Activated naive CD8-positive, alpha-beta T cell treated with anti-CD3 and anti-CD28 coated beads, Interleukin-2, amount 10 ng/mL, durations not matched to agents 7 days and 5 days (primary cell): Measurements from ENCODE around the gene TRIM26. TPM values are rescaled to one million over a fixed set of nuclear protein-coding genes. Genes with fewer than 3 reads are reported as not detected.

Source experiments
- ATAC-seq: fragments of 150-1000 bp; cut with Tn5 transposase; one replicate; pipeline ENCODE4 v1.10.0; 2021; ENCODE audit warnings: low read depth, moderate library complexity
- POLR2A ChIA-PET: fragments of 350-600 bp; sonication (Branson Sonifier 250); formaldehyde crosslinking; loops from one replicate; lab custom pipeline; 2021; ENCODE audit warnings: antibody characterized with exemption; lab: Charles Lee
- DNase-seq: peaks from one replicate; pipeline ENCODE4 v3.0.0; 2021
- H3K27ac Mint-ChIP-seq: one replicate; pipeline ENCODE4 v1.8.0; 2022; ENCODE audit warnings: mild to moderate bottlenecking, mixed read lengths
- H3K27me3 Mint-ChIP-seq: one replicate; pipeline ENCODE4 v1.8.0; 2022; ENCODE audit warnings: mild to moderate bottlenecking, moderate library complexity, mixed read lengths
- H3K36me3 Mint-ChIP-seq: one replicate; pipeline ENCODE4 v1.8.0; 2021; ENCODE audit warnings: mild to moderate bottlenecking, mixed read lengths
- H3K4me1 Mint-ChIP-seq: one replicate; pipeline ENCODE4 v1.8.0; 2021; ENCODE audit warnings: mixed read lengths
- H3K4me3 Mint-ChIP-seq: one replicate; pipeline ENCODE4 v1.8.0; 2022; ENCODE audit warnings: mild to moderate bottlenecking, moderate library complexity, mixed read lengths
- H3K9me3 Mint-ChIP-seq: one replicate; pipeline ENCODE4 v1.8.0; 2021; ENCODE audit warnings: mixed read lengths
- total RNA-seq, 2 experiments: library from RNA; stranded (reverse); gene quantifications; one replicate each; pipeline ENCODE4 v1.2.3, GENCODE V29; 2021

Gene TRIM26
- total RNA-seq, 2 experiments from 2014 or later, result 75.5 to 79.3 TPM

GRCh38 chr6:30160785-30161531, 52.2 kb downstream of the TRIM26 start, which contains the start of gene TRIM10:
TSS of gene TRIM10 (minus strand) at chr6:30161211. CDS start at chr6:30160858, 353 bp downstream.
- POLR2A ChIA-PET, result no interaction called here
- Mint-ChIP-seq H3K27ac (no peak within 1 kb of the TSS), H3K4me3 (no peak within 1 kb of the TSS), H3K4me1 (peaks cover 16% of the 10 kb centered on the region), H3K27me3 (peaks cover 4% of the 10 kb centered on the region), H3K9me3 (no peaks in the 10 kb centered on the region), H3K36me3 (no peaks in the 10 kb centered on the region)
- DNase-seq, result no peak
- ATAC-seq, result no peak

GRCh38 chr6:30160008-30160784, 53.0 kb downstream of the TRIM26 start:
- POLR2A ChIA-PET, result no interaction called here
- Mint-ChIP-seq H3K4me3 (no peak overlapping the region), H3K27ac (no peak overlapping the region), H3K4me1 (peaks cover 16% of the 10 kb centered on the region), H3K27me3 (peaks cover 5% of the 10 kb centered on the region), H3K36me3 (no peaks in the 10 kb centered on the region), H3K9me3 (no peaks in the 10 kb centered on the region)
- DNase-seq, result no peak
- no peak for ATAC-seq

- ATAC-seq, result no peak
- no peaks in the 10 kb centered on the region for H3K36me3 Mint-ChIP-seq
- POLR2A ChIA-PET, result no interaction called here
- H3K27me3 Mint-ChIP-seq, result peaks cover 10% of the 10 kb centered on the region
- no peak for DNase-seq
- H3K9me3 Mint-ChIP-seq, result no peaks in the 10 kb centered on the region
- H3K27ac Mint-ChIP-seq, result no peak overlapping the region
- H3K4me3 Mint-ChIP-seq, result no peak overlapping the region
- H3K4me1 Mint-ChIP-seq, result peaks cover 16% of the 10 kb centered on the region
Observed at GRCh38 chr6:30158475-30159040, 54.6 kb downstream of the TRIM26 start.

- no peak overlapping the region for H3K27ac Mint-ChIP-seq
- no peak overlapping the region for H3K4me3 Mint-ChIP-seq
- POLR2A ChIA-PET, result no interaction called here
- no peaks in the 10 kb centered on the region for H3K36me3 Mint-ChIP-seq
- peaks cover 13% of the 10 kb centered on the region for H3K27me3 Mint-ChIP-seq
- ATAC-seq, result no peak
- peaks cover 13% of the 10 kb centered on the region for H3K4me1 Mint-ChIP-seq
- no peaks in the 10 kb centered on the region for H3K9me3 Mint-ChIP-seq
- DNase-seq, result no peak
Observed at GRCh38 chr6:30157999-30158398, 55.2 kb downstream of the TRIM26 start.

- H3K9me3 Mint-ChIP-seq, result no peaks in the 10 kb centered on the region
- H3K27ac Mint-ChIP-seq, result no peak overlapping the region
- DNase-seq (no peak), ATAC-seq (no peak)
- peaks cover 16% of the 10 kb centered on the region for H3K27me3 Mint-ChIP-seq
- no peaks in the 10 kb centered on the region for H3K36me3 Mint-ChIP-seq
- POLR2A ChIA-PET, result no interaction called here
- no peak overlapping the region for H3K4me3 Mint-ChIP-seq
- peaks cover 13% of the 10 kb centered on the region for H3K4me1 Mint-ChIP-seq
Observed at GRCh38 chr6:30157581-30157980, 55.6 kb downstream of the TRIM26 start.

GRCh38 chr6:30156774-30157173, 56.4 kb downstream of the TRIM26 start:
- DNase-seq, result no peak
- H3K27ac Mint-ChIP-seq, result no peak overlapping the region

GRCh38 chr6:30156262-30156599, 57.0 kb downstream of the TRIM26 start:
- Mint-ChIP-seq H3K27ac (no peak overlapping the region), H3K4me1 (peaks cover 13% of the 10 kb centered on the region), H3K4me3 (no peak overlapping the region), H3K27me3 (peaks cover 19% of the 10 kb centered on the region), H3K9me3 (no peaks in the 10 kb centered on the region), H3K36me3 (no peaks in the 10 kb centered on the region)
- ATAC-seq (no peak), DNase-seq (no peak)
- POLR2A ChIA-PET, result no interaction called here

More at GRCh38 chr6:30156774-30157173, 56.4 kb downstream of the TRIM26 start:
- H3K9me3 Mint-ChIP-seq, result no peaks in the 10 kb centered on the region
- H3K27me3 Mint-ChIP-seq, result peaks cover 19% of the 10 kb centered on the region
- ATAC-seq, result no peak
- H3K36me3 Mint-ChIP-seq, result no peaks in the 10 kb centered on the region
- peaks cover 9% of the 10 kb centered on the region for H3K4me1 Mint-ChIP-seq
- no peak overlapping the region for H3K4me3 Mint-ChIP-seq
- POLR2A ChIA-PET, result no interaction called here

GRCh38 chr6:30155520-30156261, 57.5 kb downstream of the TRIM26 start:
- no peaks in the 10 kb centered on the region for H3K36me3 Mint-ChIP-seq
- POLR2A ChIA-PET, result no interaction called here
- ATAC-seq (no peak), DNase-seq (no peak)
- H3K4me1 Mint-ChIP-seq, result peaks cover 13% of the 10 kb centered on the region
- H3K9me3 Mint-ChIP-seq, result no peaks in the 10 kb centered on the region
- peaks cover 19% of the 10 kb centered on the region for H3K27me3 Mint-ChIP-seq
- no peak overlapping the region for H3K4me3 Mint-ChIP-seq
- no peak overlapping the region for H3K27ac Mint-ChIP-seq

GRCh38 chr6:30154709-30155519, 58.3 kb downstream of the TRIM26 start:
- H3K27me3 Mint-ChIP-seq, result peaks cover 21% of the 10 kb centered on the region
- H3K9me3 Mint-ChIP-seq, result no peaks in the 10 kb centered on the region
- no peak overlapping the region for H3K4me3 Mint-ChIP-seq
- DNase-seq (no peak), ATAC-seq (no peak)
- H3K36me3 Mint-ChIP-seq, result no peaks in the 10 kb centered on the region
- peaks cover 16% of the 10 kb centered on the region for H3K4me1 Mint-ChIP-seq
- POLR2A ChIA-PET, result no interaction called here
- no peak overlapping the region for H3K27ac Mint-ChIP-seq

GRCh38 chr6:30154061-30154460, 59.1 kb downstream of the TRIM26 start:
- Mint-ChIP-seq H3K9me3 (no peaks in the 10 kb centered on the region), H3K36me3 (no peaks in the 10 kb centered on the region), H3K4me3 (no peak overlapping the region), H3K27ac (no peak overlapping the region), H3K4me1 (peaks cover 16% of the 10 kb centered on the region), H3K27me3 (peaks cover 21% of the 10 kb centered on the region)
- no peak for DNase-seq
- no peak for ATAC-seq
- POLR2A ChIA-PET, result no interaction called here

- ATAC-seq, result no peak
- H3K4me1 Mint-ChIP-seq, result peaks cover 12% of the 10 kb centered on the region
- no peaks in the 10 kb centered on the region for H3K9me3 Mint-ChIP-seq
- POLR2A ChIA-PET, result no interaction called here
- peaks cover 28% of the 10 kb centered on the region for H3K27me3 Mint-ChIP-seq
- no peak for DNase-seq
- H3K4me3 Mint-ChIP-seq, result no peak overlapping the region
- H3K27ac Mint-ChIP-seq, result no peak overlapping the region
- H3K36me3 Mint-ChIP-seq, result no peaks in the 10 kb centered on the region
Observed at GRCh38 chr6:30152910-30153610, 60.1 kb downstream of the TRIM26 start.

GRCh38 chr6:30152016-30152673, 61.1 kb downstream of the TRIM26 start:
- DNase-seq, result no peak
- no peak for ATAC-seq
- H3K9me3 Mint-ChIP-seq, result no peaks in the 10 kb centered on the region
- no peak overlapping the region for H3K27ac Mint-ChIP-seq
- peaks cover 30% of the 10 kb centered on the region for H3K27me3 Mint-ChIP-seq
- no peak overlapping the region for H3K4me3 Mint-ChIP-seq
- H3K4me1 Mint-ChIP-seq, result peaks cover 14% of the 10 kb centered on the region
- POLR2A ChIA-PET, result interaction anchor here (1.0 kb wide), 1 partner anchor 61 kb away, joined by 3 read pairs; the partner anchor contains the start of gene TRIM26
- no peaks in the 10 kb centered on the region for H3K36me3 Mint-ChIP-seq
